Esophagus (tissue), 2 donors: ENCODE results near the gene ERF. TPM values are rescaled to one million over a fixed set of nuclear protein-coding genes. Genes with fewer than 3 reads are reported as not detected.

Experiments
- H3K27ac ChIP-seq, 2 donors: one replicate each; pipeline ENCODE4 v1.5.1; 2013; ENCODE audit warnings: low read depth in 2 of 2, mild to moderate bottlenecking in 2 of 2, inconsistent platforms in 1 of 2, low read length in 1 of 2, moderate library complexity in 1 of 2
- H3K27me3 ChIP-seq, 2 donors: one replicate each; pipeline ENCODE4 v1.6.1; 2013; ENCODE audit warnings: low read length in 2 of 2, control low read depth in 1 of 2, mild to moderate bottlenecking in 1 of 2; ENCODE audit not compliant: insufficient read depth in 2 of 2, control insufficient read depth in 1 of 2
- H3K36me3 ChIP-seq, 2 donors: one replicate each; pipeline ENCODE4 v1.6.1; 2013; ENCODE audit warnings: low read length in 1 of 2; ENCODE audit not compliant: control insufficient read depth in 2 of 2, insufficient read depth in 2 of 2
- H3K4me1 ChIP-seq, 2 donors: one replicate each; pipeline ENCODE4 v1.6.1; 2013; ENCODE audit warnings: low read length in 1 of 2; ENCODE audit not compliant: control insufficient read depth in 2 of 2, insufficient read depth in 2 of 2
- H3K4me3 ChIP-seq, 2 donors: one replicate each; pipeline ENCODE4 v1.5.1; 2013; ENCODE audit warnings: low read length in 2 of 2, mild to moderate bottlenecking in 2 of 2, low read depth in 1 of 2, moderate library complexity in 1 of 2
- H3K9me3 ChIP-seq, 2 donors: one replicate each; pipeline ENCODE4 v1.6.1; 2013; ENCODE audit warnings: mild to moderate bottlenecking in 2 of 2, low read depth in 1 of 2, low read length in 1 of 2, moderate library complexity in 1 of 2; ENCODE audit not compliant: control insufficient read depth in 2 of 2, insufficient read depth in 1 of 2
- WGBS, 2 donors: extraction: QIAGEN DNeasy Blood & Tissue Kit; methylation state at CpG; one replicate each; pipeline ENCODE4 v1.1.7; 2013; 5-methylcytosine and 5-hydroxymethylcytosine counted together
- polyA plus RNA-seq, 2 donors: library from polyadenylated mRNA; stranded (reverse); fragments of 200-250 nt; gene quantifications; one replicate each; pipeline ENCODE4 v1.2.3, GENCODE V29; 2013
- donor health status: healthy with polysubstance abuse.
- donor health status: Bipolar disorder and iron deficiency.

ERF gene
- polyA plus RNA-seq, 2 donors, result 19.5 to 29.6 TPM

DNA sequence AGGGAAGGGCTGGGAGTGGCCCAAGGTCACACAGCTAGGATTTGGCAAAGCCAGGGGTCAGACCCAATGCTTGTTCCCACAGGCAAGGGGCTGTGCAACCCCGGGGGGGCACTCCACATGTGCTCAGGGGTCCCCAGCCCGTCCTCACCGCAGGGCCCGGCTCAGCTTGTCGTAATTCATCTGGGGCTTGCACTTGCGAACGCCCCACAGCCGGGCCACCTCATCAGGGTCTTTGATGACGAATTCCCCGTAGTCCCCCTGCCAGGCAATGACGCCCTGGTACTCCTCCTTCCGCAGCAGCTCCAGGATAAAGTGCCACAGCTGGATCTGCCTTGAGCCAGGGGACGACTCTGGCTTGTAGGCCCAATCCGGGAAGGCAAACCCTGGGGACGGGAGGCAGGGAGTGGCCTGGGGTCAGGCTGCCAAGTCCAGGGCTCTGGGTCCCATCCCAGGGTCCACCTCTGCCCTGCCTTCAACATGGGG lies 4.7 kb downstream of the ERF start:
- H3K4me3 ChIP-seq, result no peak overlapping the region
- WGBS, 2 donors, result 59 to 64% methylated on average over 15 of the region's 15 CpGs
- peaks cover 0 to 7% of the 10 kb centered on the region in 2 donors for H3K36me3 ChIP-seq

GRCh38 chr19:42249769-42250168 lies 5.2 kb downstream of the ERF start:
- Histone ChIP-seq H3K36me3 (peaks cover 0 to 7% of the 10 kb centered on the region in 2 donors), H3K4me1 (peaks cover 6 to 24% of the 10 kb centered on the region in 2 donors), H3K27me3 (no peaks in the 10 kb centered on the region), H3K9me3 (no peaks in the 10 kb centered on the region), H3K4me3 (no peak overlapping the region), H3K27ac (peak overlapping the region; percentile 62 to 99)
- WGBS, 2 donors, result 71 to 76% methylated on average over 6 of the region's 6 CpGs

More for the DNA sequence above, 4.7 kb downstream of the ERF start:
- no peaks in the 10 kb centered on the region for H3K27me3 ChIP-seq
- H3K4me1 ChIP-seq, result peaks cover 6 to 22% of the 10 kb centered on the region in 2 donors
- no peaks in the 10 kb centered on the region for H3K9me3 ChIP-seq
- peak overlapping the region; percentile 62 to 99 for H3K27ac ChIP-seq

DNA sequence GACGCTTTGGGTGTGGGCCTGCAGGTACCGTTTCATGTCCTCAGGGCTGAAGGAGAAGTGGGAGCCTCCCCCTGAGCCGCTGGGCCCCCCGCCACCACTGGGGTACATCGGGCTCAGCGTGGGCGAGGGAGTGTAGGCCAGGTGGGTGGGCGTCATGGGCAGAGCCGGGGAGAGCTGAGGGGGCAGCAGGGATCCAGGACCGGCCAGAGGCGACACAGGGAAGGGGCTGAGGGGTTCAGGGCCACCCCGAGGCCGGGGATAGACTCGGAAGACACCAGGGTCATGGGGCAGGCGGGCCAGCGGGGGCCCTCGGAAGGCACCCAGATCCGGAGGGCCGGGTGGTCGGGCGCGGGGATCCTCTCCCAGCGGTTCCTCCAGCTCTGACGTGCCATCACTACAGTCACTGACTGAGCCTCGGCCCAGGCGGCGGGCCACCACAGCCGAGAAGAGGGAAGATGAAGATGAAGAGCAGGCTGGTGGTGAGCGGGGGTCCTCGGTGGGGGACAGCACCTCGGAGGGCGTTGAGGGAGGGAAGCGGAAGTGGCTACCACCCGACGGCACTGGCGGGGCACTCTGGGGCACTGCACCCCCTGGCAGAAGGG lies 5.7 kb downstream of the ERF start:
- peaks cover 0 to 7% of the 10 kb centered on the region in 2 donors for H3K36me3 ChIP-seq

DNA sequence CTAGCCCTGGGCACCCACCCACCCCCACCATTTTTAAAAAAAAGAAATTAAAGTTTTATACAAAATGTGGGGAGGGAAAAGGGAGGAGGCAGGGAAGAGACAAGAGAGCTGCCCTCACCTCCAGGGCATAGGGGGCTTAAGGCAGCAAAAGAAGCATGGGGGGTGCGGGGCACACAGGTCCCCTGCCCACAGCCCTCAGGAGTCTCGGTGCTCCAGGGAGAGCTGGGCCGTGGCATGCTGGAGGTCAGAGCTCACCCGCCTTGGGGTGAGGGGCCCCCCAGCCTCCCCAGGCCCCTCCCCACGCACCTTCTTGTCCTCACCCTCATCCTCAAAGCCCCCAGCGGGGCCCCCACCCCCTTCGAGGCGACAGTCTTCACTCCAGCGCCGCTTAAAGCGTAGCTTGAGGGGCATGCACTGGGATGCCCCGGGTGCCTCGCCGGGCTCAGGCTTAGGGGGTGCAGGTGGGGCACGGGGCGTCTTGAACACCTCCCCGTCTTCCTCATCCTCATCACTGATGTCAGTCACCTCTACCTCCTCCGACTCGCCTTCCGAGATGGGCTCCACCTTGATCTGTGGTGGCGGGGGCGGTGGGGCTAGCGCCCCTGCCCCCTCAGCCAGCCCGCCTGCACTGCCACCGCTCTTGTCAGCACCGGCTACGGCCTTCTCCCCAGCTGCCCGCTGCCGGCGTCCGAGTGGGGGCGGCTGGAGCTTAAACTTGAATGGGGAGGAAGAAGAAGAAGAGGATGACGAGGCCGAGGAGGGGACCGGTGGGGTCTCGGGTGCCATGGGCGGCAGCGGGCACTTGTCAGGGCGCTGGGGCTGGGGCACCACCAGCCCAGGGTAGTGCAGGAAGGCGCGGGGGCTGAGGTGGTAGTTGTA lies 6.4 kb downstream of the ERF start:
- H3K27me3 ChIP-seq, result no peaks in the 10 kb centered on the region
- H3K4me3 ChIP-seq, result no peak overlapping the region
- WGBS, 2 donors, result 84 to 90% methylated on average over 38 to 41 of the region's 41 CpGs
- H3K9me3 ChIP-seq, result no peaks in the 10 kb centered on the region
- no peak overlapping the region for H3K27ac ChIP-seq
- peaks cover 0 to 7% of the 10 kb centered on the region in 2 donors for H3K36me3 ChIP-seq
- H3K4me1 ChIP-seq, result peaks cover 6 to 24% of the 10 kb centered on the region in 2 donors

More for the DNA sequence above, 5.7 kb downstream of the ERF start:
- Histone ChIP-seq H3K4me3 (no peak overlapping the region), H3K9me3 (no peaks in the 10 kb centered on the region), H3K27ac (no peak overlapping the region), H3K27me3 (no peaks in the 10 kb centered on the region), H3K4me1 (peaks cover 6 to 24% of the 10 kb centered on the region in 2 donors)
- 80% methylated on average over 32 to 36 of the region's 36 CpGs for WGBS, 2 donors

DNA sequence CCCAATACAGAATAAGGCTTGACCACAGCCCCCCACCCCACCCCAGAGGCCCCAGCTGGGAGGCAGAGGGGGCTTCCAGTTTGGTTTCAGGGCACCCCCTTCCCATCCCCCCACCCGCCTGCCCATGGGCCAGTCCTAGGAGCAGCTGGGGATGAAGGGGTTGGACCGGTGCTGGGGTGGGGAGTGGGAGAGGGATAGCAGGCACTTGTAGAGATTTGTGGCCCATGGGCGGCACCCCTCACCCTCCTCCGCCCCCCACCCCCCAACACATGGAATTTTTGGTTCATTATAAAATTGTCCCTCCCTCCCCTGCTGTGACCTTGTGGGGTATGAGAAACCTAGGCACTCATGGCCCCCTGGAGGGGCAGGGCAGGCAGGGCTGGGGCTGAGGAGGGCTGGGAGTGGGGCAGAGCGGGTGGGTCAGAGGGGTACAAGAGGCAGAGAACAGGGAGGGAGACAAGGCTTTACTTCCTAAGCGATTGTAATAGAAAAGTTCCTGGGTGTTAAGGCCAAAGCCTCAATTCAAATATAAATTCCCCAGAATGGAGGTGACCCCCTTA lies 7.2 kb downstream of the ERF start:
- Histone ChIP-seq H3K27me3 (no peaks in the 10 kb centered on the region), H3K4me1 (peaks cover 6 to 23% of the 10 kb centered on the region in 2 donors), H3K4me3 (no peak overlapping the region), H3K9me3 (no peaks in the 10 kb centered on the region), H3K36me3 (peaks cover 0 to 7% of the 10 kb centered on the region in 2 donors), H3K27ac (no peak overlapping the region)
- WGBS, 2 donors, result 84 to 91% methylated on average over 6 of the region's 6 CpGs

DNA sequence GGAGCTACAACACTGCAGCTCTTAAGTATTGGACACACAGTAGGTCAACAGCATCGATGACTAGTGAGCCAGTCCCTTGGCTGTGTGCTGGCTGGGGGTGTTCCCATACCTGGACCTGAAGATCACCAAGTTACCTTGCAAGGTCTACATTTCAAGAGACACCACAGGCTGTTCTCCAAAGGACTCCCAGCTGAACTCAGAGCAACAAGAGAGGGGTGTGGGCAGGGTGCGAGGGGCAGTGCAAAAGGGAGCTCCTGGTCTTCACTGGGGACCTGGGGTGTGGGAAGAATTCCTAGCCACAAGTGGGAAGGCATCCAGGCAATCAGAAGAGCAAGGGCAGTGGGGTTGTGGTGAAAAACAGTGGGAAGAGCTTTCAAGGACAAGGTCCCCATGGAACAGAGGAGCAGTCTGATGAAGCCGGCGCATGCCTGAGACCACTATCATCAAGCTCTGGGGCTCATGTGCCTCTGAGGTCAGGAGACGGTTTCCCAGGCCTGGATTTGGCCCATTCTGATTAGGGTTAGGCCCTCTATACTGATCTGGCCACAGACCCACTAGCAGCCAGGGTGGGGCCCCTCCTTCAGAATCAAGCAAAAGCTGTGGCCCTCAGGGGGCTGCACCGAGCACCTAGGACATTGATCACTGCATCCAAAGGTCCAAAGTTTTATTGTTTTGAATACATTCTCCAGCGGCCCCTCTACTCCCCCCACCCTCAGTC lies 7.8 kb downstream of the ERF start:
- WGBS, 2 donors, result 66% methylated on average over 7 of the region's 7 CpGs

DNA sequence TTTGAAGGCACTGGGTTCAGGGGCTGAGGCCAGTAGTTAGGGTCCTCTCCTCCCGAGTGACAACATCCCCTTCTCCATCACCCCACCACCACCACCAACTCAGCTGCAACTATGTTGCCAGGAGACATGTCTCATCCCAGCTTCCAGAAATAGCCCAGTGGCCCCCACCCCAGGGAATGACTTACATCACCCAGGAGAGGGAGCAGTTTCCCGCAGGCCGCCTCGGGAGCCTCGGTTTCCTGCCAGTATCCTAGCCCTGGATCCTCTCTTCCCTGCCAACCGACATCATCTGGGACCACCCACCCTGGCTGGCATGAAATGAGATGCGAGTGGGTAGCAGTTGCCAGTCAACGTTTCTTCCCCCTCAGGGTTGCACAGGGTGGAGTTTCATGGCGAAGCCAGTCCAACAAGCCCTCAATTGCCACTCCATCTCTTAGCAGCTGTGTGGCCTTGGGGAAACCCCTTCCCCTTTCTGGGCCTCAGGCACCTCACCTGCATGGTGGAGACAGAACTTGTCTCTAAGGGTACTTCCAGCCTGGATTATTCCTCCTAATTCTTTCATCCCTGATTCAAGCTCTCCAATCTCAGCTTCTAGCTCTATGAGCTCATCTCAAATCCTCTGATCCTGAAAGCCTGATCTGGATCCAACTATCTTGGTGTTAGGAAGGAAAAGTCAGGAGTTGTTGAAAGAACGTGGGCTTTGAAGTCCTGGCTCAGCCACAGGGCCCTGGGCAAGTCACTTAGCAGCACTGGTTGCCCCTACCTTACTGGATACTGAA lies 8.6 kb downstream of the ERF start:
- H3K4me1 ChIP-seq, result peaks cover 3 to 12% of the 10 kb centered on the region in 2 donors
- H3K9me3 ChIP-seq, result no peaks in the 10 kb centered on the region
- peak overlapping the region; percentile 6 to 27 for H3K27ac ChIP-seq
- no peaks in the 10 kb centered on the region for H3K27me3 ChIP-seq
- H3K36me3 ChIP-seq, result peaks cover 0 to 7% of the 10 kb centered on the region in 2 donors
- H3K4me3 ChIP-seq, result no peak overlapping the region
- 17 to 19% methylated on average over 10 of the region's 10 CpGs for WGBS, 2 donors

More for the DNA sequence above, 7.8 kb downstream of the ERF start:
- Histone ChIP-seq H3K4me3 (no peak overlapping the region), H3K4me1 (peaks cover 3 to 18% of the 10 kb centered on the region in 2 donors), H3K27ac (peak overlapping the region in 1 of 2 donors; percentile 6), H3K27me3 (no peaks in the 10 kb centered on the region), H3K9me3 (no peaks in the 10 kb centered on the region), H3K36me3 (peaks cover 0 to 7% of the 10 kb centered on the region in 2 donors)

DNA sequence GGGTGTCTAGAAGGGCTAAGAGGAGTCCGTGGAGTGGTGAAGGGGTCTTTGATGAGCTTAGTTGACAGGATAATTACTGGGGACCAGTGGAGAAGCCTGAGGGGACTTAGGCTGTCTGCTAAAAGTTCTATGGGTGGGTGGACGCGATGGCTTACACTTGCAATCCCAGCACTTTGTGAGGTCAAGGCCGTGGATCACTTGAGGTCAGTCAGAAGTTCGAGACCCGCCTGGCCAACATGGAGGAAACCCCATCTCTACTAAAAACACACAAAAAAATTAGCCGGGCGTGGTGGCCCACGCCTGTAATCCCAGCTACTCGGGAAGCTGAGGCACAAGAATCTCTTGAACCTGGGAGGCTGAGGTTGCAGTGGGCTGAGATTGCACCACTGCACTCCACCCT lies 9.7 kb downstream of the ERF start:
- H3K27ac ChIP-seq, result peak overlapping the region; percentile 20 to 51
- peak overlapping the region in 1 of 2 donors; percentile 96 for H3K4me3 ChIP-seq
- H3K4me1 ChIP-seq, result peaks cover 0 to 4% of the 10 kb centered on the region in 2 donors

More for the DNA sequence above, 9.7 kb downstream of the ERF start:
- no peaks in the 10 kb centered on the region for H3K27me3 ChIP-seq
- 70 to 78% methylated on average over 10 of the region's 10 CpGs for WGBS, 2 donors
- peaks cover 0 to 7% of the 10 kb centered on the region in 2 donors for H3K36me3 ChIP-seq
- H3K9me3 ChIP-seq, result no peaks in the 10 kb centered on the region
